ENCODE measurements around the gene CHD2. TPM values are rescaled to one million over a fixed set of nuclear protein-coding genes. Genes with fewer than 3 reads are reported as not detected.

CHD2 gene
- total RNA-seq, 1 donor from 2014 or later, result 89.9 TPM

DNA sequence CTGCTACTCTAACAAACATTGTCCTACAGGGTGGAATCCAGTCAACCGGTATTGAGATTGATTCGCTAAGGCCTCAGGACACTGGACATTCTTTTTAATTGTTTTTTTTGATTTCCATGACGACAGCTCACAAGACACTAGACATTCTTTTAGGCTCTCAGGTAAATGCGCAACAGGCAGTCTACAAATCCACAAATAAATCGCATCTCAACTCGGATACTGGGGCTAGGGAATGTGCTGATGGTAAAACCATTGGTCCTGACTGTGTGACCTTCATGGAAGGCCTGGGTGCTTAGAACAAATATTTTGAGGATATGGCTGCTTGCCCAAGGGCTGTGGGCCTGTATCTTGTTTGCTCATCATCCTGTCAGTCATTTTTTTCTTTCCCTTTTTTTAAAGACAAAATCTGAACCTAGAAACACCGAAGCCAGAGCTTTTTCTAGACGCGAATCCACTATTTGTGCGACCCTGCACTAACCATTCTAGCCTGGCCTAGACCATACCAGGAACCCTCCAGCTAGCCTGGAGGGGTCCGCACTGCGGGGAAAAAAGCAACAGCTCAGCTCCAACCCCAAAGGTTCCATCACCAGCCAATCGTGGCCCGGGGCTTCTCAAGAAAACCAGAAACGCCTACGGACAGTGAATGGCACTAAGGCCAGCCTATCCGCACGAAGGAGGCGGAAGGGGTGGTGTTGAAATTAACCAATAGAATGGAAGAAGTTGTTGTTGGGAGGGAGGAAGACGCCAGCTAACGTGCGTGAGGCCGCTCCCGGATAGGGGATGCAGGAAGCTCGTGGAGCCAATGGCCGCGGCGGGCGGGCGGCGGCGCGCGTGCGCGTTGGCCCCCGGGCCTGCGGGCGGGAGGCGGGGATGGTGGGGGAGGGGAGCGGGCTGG is 18.1 kb upstream of the CHD2 start:
- H3K27me3 Mint-ChIP-seq (ENCODE audit: unreplicated experiment), result no peaks in the 10 kb centered on the region
- peaks cover 32% of the 10 kb centered on the region for H3K4me1 Mint-ChIP-seq (ENCODE audit: unreplicated experiment)
- H3K27ac Mint-ChIP-seq (ENCODE audit: unreplicated experiment), result peak overlapping the region; percentile 99
- peaks cover 34% of the 10 kb centered on the region for H3K36me3 Mint-ChIP-seq (ENCODE audit: unreplicated experiment)
- TF ChIP-seq, protein P1, sequence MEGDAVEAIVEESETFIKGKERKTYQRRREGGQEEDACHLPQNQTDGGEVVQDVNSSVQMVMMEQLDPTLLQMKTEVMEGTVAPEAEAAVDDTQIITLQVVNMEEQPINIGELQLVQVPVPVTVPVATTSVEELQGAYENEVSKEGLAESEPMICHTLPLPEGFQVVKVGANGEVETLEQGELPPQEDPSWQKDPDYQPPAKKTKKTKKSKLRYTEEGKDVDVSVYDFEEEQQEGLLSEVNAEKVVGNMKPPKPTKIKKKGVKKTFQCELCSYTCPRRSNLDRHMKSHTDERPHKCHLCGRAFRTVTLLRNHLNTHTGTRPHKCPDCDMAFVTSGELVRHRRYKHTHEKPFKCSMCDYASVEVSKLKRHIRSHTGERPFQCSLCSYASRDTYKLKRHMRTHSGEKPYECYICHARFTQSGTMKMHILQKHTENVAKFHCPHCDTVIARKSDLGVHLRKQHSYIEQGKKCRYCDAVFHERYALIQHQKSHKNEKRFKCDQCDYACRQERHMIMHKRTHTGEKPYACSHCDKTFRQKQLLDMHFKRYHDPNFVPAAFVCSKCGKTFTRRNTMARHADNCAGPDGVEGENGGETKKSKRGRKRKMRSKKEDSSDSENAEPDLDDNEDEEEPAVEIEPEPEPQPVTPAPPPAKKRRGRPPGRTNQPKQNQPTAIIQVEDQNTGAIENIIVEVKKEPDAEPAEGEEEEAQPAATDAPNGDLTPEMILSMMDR (IDR thresholded peaks at IDR 0.05), result no peak
- DNase-seq (ENCODE audit: extremely low spot score, unreplicated experiment), result peak; percentile 100
- no peaks in the 10 kb centered on the region for H3K9me3 Mint-ChIP-seq (ENCODE audit: unreplicated experiment)
- peak overlapping the region; percentile 76 for H3K4me3 Mint-ChIP-seq (ENCODE audit: unreplicated experiment)

DNA sequence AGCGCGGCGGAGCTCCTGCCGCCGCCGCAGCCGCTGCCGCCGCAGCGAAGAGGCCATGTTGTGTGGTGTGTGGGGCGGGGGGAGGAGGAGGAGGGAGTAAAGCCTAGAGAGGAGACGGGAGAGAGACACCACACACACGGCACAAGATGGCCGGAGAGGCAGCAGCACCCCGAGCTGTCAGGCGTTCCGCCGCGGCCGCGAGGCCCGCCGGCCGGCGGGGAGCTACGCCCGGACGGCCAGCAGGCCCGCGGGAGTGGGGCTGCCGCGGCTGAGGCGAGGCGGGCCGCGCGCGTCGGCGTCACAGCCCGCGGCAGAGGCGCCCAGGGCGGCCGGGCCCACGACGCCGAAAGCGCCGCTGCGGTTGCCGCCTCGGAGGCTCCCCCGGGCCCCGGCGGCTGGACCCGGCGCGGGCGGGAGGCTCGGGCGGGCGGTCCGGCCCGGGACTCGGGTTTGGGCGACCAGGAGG is 17.4 kb upstream of the CHD2 start:
- Mint-ChIP-seq H3K4me1 (ENCODE audit: unreplicated experiment) (peaks cover 36% of the 10 kb centered on the region), H3K36me3 (ENCODE audit: unreplicated experiment) (peaks cover 39% of the 10 kb centered on the region), H3K4me3 (ENCODE audit: unreplicated experiment) (peak overlapping the region; percentile 87), H3K27me3 (ENCODE audit: unreplicated experiment) (no peaks in the 10 kb centered on the region), H3K9me3 (ENCODE audit: unreplicated experiment) (no peaks in the 10 kb centered on the region), H3K27ac (ENCODE audit: unreplicated experiment) (no peak overlapping the region)
- TF ChIP-seq, protein P1 (IDR thresholded peaks at IDR 0.05), result no peak
- no peak for DNase-seq (ENCODE audit: extremely low spot score, unreplicated experiment)

DNA sequence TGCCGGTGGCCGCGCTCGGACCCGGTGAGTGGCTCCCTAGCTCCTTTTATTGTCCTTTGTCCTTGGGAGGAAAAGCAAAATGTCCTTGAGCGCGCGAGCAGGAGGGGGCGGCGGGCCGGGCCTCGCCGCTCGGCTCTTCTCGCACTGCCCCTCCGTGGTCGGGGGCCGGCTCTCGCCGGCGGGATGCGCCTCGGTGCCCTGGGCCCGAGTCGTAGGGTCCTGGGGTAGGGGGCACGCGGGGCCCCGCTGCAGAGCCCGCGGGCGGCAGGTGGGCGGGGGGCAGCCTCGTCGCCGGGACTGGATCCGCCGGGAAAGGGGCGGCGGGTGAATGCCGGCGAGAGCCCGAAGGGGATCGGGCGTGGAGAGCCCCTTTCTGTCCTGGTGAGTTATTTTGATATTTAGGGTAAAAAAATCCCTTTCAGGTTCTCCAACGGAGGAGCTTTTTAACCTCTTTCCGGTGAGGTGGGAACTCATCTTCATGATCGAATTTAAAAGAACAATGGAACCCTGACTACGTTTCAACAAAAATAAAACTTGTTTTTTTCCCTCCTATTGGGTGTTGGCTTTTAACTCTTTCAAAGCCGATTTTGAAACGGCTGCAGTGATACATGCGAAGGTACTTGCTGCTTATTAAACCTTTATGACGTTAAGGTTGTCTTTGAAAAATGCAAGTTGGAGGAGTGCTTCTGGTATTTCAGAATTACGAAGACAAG is 16.8 kb upstream of the CHD2 start:
- DNase-seq (ENCODE audit: extremely low spot score, unreplicated experiment), result no peak
- no peaks in the 10 kb centered on the region for H3K27me3 Mint-ChIP-seq (ENCODE audit: unreplicated experiment)
- H3K36me3 Mint-ChIP-seq (ENCODE audit: unreplicated experiment), result peaks cover 45% of the 10 kb centered on the region
- peaks cover 42% of the 10 kb centered on the region for H3K4me1 Mint-ChIP-seq (ENCODE audit: unreplicated experiment)
- H3K4me3 Mint-ChIP-seq (ENCODE audit: unreplicated experiment), result peak overlapping the region; percentile 87
- no peaks in the 10 kb centered on the region for H3K9me3 Mint-ChIP-seq (ENCODE audit: unreplicated experiment)
- TF ChIP-seq, protein P1 (IDR thresholded peaks at IDR 0.05), result no peak
- H3K27ac Mint-ChIP-seq (ENCODE audit: unreplicated experiment), result peak overlapping the region; percentile 99

DNA sequence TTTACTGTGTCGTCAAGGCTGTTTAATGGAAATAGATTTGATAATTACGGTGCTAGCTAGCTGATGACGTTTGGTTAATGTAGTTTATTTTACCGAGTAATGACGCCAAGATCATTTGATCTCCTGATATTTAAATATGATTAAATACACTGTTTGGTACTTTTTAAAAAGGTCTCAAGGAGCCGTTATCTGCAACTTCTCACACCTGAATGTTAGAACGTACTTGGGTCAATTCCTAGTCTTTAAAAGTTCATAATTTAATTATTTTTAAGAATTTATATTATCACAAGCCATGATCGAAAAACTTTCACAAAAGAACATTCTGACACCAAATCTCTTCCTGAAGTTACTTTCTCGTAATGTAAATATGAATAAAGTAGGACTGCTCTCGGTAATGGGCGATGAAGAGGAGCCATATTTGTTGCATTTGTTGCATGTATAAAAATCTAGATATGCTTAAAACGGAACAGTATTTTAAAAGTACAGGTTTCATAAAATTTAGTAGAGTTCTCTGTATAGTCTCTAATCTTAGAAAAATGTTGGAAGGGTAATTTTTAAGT is 16.2 kb upstream of the CHD2 start:
- no peaks in the 10 kb centered on the region for H3K27me3 Mint-ChIP-seq (ENCODE audit: unreplicated experiment)
- peaks cover 46% of the 10 kb centered on the region for H3K4me1 Mint-ChIP-seq (ENCODE audit: unreplicated experiment)
- DNase-seq (ENCODE audit: extremely low spot score, unreplicated experiment), result no peak
- TF ChIP-seq, protein P1 (IDR thresholded peaks at IDR 0.05), result no peak
- peaks cover 50% of the 10 kb centered on the region for H3K36me3 Mint-ChIP-seq (ENCODE audit: unreplicated experiment)
- no peaks in the 10 kb centered on the region for H3K9me3 Mint-ChIP-seq (ENCODE audit: unreplicated experiment)
- H3K27ac Mint-ChIP-seq (ENCODE audit: unreplicated experiment), result peak overlapping the region; percentile 99
- peak overlapping the region; percentile 87 for H3K4me3 Mint-ChIP-seq (ENCODE audit: unreplicated experiment)

All from osteocyte (in vitro differentiated cells).